MM.1S (cell line): ENCODE data around the gene RALGPS2.

Source experiments
- DNase-seq: peaks from one replicate; pipeline ENCODE4 v3.0.0-alpha.2; 2015
- H2AFZ ChIP-seq: fragments of 300-600 bp; sonication (generic); 2 replicates; pipeline ENCODE4 v1.6.0; 2016; ENCODE audit warnings: antibody characterized with exemption, low read length
- H3F3A ChIP-seq: fragments of 300-600 bp; sonication (generic); 2 replicates; pipeline ENCODE4 v1.6.1; 2016; ENCODE audit warnings: mild to moderate bottlenecking, antibody characterized with exemption, low read length, moderate library complexity, mixed read lengths; ENCODE audit not compliant: insufficient read depth
- H3K27ac ChIP-seq: fragments of 300-600 bp; sonication (generic); 2 replicates; pipeline ENCODE4 v1.5.1; 2016; ENCODE audit warnings: mild to moderate bottlenecking, low read length
- H3K27me3 ChIP-seq: fragments of 300-600 bp; sonication (generic); replicated peaks from 2 replicates; pipeline ENCODE4 v1.6.0; 2016; ENCODE audit warnings: low read length; ENCODE audit not compliant: insufficient read depth
- H3K36me3 ChIP-seq: fragments of 300-600 bp; sonication (generic); replicated peaks from 2 replicates; pipeline ENCODE4 v1.6.1; 2016; ENCODE audit warnings: mild to moderate bottlenecking, low read length, mixed read lengths; ENCODE audit not compliant: insufficient read depth
- H3K4me1 ChIP-seq: fragments of 300-600 bp; sonication (generic); 2 replicates; pipeline ENCODE4 v1.6.1; 2016; ENCODE audit warnings: low read length, mixed read lengths
- H3K4me2 ChIP-seq: fragments of 300-600 bp; sonication (generic); 2 replicates; pipeline ENCODE4 v1.6.0; 2016; ENCODE audit warnings: low read depth, low read length
- H3K4me3 ChIP-seq: fragments of 300-600 bp; sonication (generic); 2 replicates; pipeline ENCODE4 v1.5.1; 2016; ENCODE audit warnings: low read length, mixed read lengths
- H3K79me2 ChIP-seq: fragments of 300-600 bp; sonication (generic); 2 replicates; pipeline ENCODE4 v1.6.1; 2016; ENCODE audit warnings: mixed run types, low read length, mixed read lengths
- H3K9ac ChIP-seq: fragments of 300-600 bp; sonication (generic); 2 replicates; pipeline ENCODE4 v1.6.1; 2016; ENCODE audit warnings: low read length, mixed read lengths
- H3K9me2 ChIP-seq: fragments of 300-600 bp; sonication (generic); replicated peaks from 2 replicates; pipeline ENCODE4 v1.6.1; 2016; ENCODE audit warnings: mild to moderate bottlenecking, low read length, mixed read lengths; ENCODE audit not compliant: insufficient read depth
- H3K9me3 ChIP-seq: fragments of 300-600 bp; sonication (generic); replicated peaks from 2 replicates; pipeline ENCODE4 v1.6.1; 2016; ENCODE audit warnings: mild to moderate bottlenecking, low read length, mixed read lengths; ENCODE audit not compliant: insufficient read depth
- H4K20me1 ChIP-seq: fragments of 300-600 bp; sonication (generic); 2 replicates; pipeline ENCODE4 v1.6.1; 2016; ENCODE audit warnings: mild to moderate bottlenecking, low read length, moderate library complexity, mixed read lengths; ENCODE audit not compliant: insufficient read depth
- EZH2 ChIP-seq: fragments of 300-600 bp; sonication (generic); optimal IDR thresholded peaks from 2 replicates; pipeline ENCODE3; 2017; ENCODE audit warnings: low read depth, mild to moderate bottlenecking, antibody characterized with exemption, low read length, mixed read lengths
- EZH2phosphoT487 ChIP-seq: fragments of 300-600 bp; sonication (generic); IDR thresholded peaks from 2 replicates; pipeline ENCODE4 v1.6.1; 2018; ENCODE audit warnings: antibody characterized with exemption, low read length
- TF ChIP-seq, protein P1 (sequence below): fragments of 300-600 bp; sonication (generic); IDR thresholded peaks from 2 replicates; pipeline ENCODE4 v1.5.1; 2016; ENCODE audit warnings: antibody characterized with exemption, low read length, mixed read lengths

Gene RALGPS2

DNA sequence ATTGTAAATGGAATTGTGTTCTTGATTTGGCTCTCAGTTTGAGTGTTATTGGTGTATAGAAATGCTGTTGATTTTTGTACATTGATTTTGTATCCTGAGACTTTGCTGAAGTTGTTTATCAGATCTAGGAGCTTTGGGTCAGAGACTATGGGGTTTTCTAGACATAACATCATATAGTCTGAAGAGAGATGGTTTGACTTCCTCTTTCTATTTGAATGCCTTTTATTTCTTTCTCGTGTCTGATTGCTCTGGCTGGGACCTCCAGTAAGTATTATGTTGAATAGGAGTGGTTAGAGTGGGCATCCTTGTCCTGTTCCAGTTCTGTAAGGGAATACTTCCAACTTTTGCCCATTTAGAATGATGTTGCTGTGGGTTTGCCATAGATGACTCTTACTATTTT lies 185.0 kb downstream of the RALGPS2 start:
- Histone ChIP-seq H4K20me1 (no peaks in the 10 kb centered on the region), H3K9me2 (0 out of 2 replicates have a peak, but pooled peaks cover 4% of the 10 kb centered on the region), H3K27ac (no peak overlapping the region), H3F3A (0 out of 2 replicates have a peak, but pooled peaks cover 8% of the 10 kb centered on the region), H3K9me3 (no peaks in the 10 kb centered on the region), H3K4me3 (no peak overlapping the region), H3K9ac (no peak overlapping the region), H3K36me3 (no peaks in the 10 kb centered on the region), H3K79me2 (no peaks in the 10 kb centered on the region), H3K4me2 (no peak overlapping the region), H3K4me1 (peaks cover 8% of the 10 kb centered on the region), H3K27me3 (peaks cover 13% of the 10 kb centered on the region; the same call in 1 of the 2 replicates), H2AFZ (no peak overlapping the region)
- no peak for DNase-seq
- TF ChIP-seq EZH2phosphoT487 (no peak), EZH2 (no peak)
- TF ChIP-seq, protein P1, sequence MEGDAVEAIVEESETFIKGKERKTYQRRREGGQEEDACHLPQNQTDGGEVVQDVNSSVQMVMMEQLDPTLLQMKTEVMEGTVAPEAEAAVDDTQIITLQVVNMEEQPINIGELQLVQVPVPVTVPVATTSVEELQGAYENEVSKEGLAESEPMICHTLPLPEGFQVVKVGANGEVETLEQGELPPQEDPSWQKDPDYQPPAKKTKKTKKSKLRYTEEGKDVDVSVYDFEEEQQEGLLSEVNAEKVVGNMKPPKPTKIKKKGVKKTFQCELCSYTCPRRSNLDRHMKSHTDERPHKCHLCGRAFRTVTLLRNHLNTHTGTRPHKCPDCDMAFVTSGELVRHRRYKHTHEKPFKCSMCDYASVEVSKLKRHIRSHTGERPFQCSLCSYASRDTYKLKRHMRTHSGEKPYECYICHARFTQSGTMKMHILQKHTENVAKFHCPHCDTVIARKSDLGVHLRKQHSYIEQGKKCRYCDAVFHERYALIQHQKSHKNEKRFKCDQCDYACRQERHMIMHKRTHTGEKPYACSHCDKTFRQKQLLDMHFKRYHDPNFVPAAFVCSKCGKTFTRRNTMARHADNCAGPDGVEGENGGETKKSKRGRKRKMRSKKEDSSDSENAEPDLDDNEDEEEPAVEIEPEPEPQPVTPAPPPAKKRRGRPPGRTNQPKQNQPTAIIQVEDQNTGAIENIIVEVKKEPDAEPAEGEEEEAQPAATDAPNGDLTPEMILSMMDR = no peak

DNA sequence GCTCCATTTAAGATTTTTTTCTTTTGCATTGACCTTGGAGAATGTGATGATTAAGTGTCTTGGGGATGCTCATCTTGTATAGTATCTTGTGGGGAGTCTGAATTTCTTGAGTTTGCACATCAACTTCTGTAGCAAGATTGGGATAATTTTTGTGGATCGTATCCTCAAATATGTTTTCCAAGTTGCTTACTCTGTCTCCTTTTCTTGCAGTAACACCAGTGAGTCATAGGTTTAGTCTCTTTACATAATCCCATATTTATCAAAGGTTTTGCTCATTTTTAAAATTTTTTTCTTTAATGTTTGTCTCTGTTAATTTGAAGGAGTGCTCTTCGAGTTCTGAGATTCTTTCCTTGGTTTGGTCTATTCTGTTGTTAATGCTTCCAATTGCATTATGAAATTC lies 187.6 kb downstream of the RALGPS2 start:
- Histone ChIP-seq H2AFZ (no peak overlapping the region), H4K20me1 (no peaks in the 10 kb centered on the region), H3K9ac (no peak overlapping the region), H3F3A (0 out of 2 replicates have a peak, but pooled peaks cover 8% of the 10 kb centered on the region), H3K4me1 (peaks cover 9% of the 10 kb centered on the region), H3K36me3 (no peaks in the 10 kb centered on the region), H3K27me3 (peaks cover 28% of the 10 kb centered on the region), H3K4me3 (no peak overlapping the region), H3K27ac (no peak overlapping the region), H3K79me2 (no peaks in the 10 kb centered on the region), H3K4me2 (no peak overlapping the region), H3K9me2 (no peaks in the 10 kb centered on the region), H3K9me3 (no peaks in the 10 kb centered on the region)
- TF ChIP-seq EZH2 = no peak
- TF ChIP-seq, protein P1 = no peak
- TF ChIP-seq EZH2phosphoT487 = no peak
- no peak for DNase-seq

DNA sequence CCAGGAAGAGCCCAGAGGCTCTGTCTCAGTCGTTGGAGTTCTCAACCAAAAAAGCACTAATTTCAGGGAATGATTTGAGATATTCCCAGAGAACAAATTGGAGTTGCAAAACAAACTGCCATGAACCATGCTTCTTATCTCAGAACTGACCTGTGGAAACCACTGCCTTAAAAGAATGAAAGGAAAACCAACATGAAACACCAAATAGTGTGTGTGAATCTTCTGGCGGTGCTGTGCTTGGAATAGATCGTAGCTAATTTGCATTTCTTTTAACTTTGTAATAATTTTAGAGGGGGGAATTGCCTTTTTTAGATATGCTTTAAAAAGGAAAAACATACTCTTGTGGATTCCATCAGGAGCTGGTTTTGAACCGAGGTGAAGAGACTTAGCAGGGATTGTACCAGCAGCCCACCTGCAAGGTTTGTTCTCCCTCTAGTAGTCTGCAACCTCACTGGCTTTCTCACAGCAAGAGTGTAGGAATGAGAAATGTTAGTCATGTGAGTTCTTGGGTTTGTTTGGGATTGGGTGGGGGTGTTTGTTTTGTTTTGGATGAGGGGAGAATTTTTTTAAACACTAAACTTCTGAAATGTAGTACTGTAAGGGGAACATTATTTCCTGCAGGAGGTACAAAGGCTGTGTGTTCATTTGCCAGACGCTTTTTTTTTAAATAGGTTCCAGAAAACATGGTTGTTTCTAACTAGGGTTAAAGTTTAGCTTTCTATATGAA lies 191.6 kb downstream of the RALGPS2 start:
- peaks cover 30% of the 10 kb centered on the region for H3K27me3 ChIP-seq
- H3K4me2 ChIP-seq = no peak overlapping the region
- no peak for DNase-seq
- H3K4me3 ChIP-seq = no peak overlapping the region
- H3K79me2 ChIP-seq = no peaks in the 10 kb centered on the region
- H3K9me2 ChIP-seq = no peaks in the 10 kb centered on the region
- H3K36me3 ChIP-seq = no peaks in the 10 kb centered on the region
- H3F3A ChIP-seq = 0 out of 2 replicates have a peak, but pooled peaks cover 8% of the 10 kb centered on the region
- H4K20me1 ChIP-seq = 0 out of 2 replicates have a peak, but pooled peaks cover 3% of the 10 kb centered on the region
- H2AFZ ChIP-seq = no peak overlapping the region
- peaks cover 9% of the 10 kb centered on the region for H3K4me1 ChIP-seq
- no peak overlapping the region for H3K27ac ChIP-seq
- H3K9ac ChIP-seq = no peak overlapping the region
- TF ChIP-seq EZH2phosphoT487 (no peak), EZH2 (no peak)
- TF ChIP-seq, protein P1 = no peak
- no peaks in the 10 kb centered on the region for H3K9me3 ChIP-seq
